Astrocyte (in vitro differentiated cells and primary cell): ENCODE data around the gene MMP8. TPM values are rescaled to one million over a fixed set of nuclear protein-coding genes. Genes with fewer than 3 reads are reported as not detected.

ENCODE experiments used
- DNase-seq: peaks from one replicate; pipeline ENCODE4 v3.0.0-alpha.2; 2010; ENCODE audit warnings: low read depth
- FAIRE-seq: peaks from 2 replicates; lab custom pipeline; 2011; peaks lifted over from hg19 to GRCh38; lab: Jason Lieb, UNC
- H2AFZ ChIP-seq: 2 replicates; pipeline ENCODE4 v1.6.0; 2012; ENCODE audit warnings: low read depth, low read length, inconsistent platforms
- H3K27ac ChIP-seq: 2 replicates; pipeline ENCODE4 v1.5.1; 2011; ENCODE audit warnings: low read depth, low read length, inconsistent platforms
- H3K27me3 ChIP-seq: 2 replicates; pipeline ENCODE4 v1.6.0; 2011; ENCODE audit warnings: low read length, inconsistent platforms; ENCODE audit not compliant: insufficient read depth
- H3K36me3 ChIP-seq: 2 replicates; pipeline ENCODE4 v1.5.1; 2011; ENCODE audit warnings: low read length, inconsistent platforms; ENCODE audit not compliant: insufficient read depth
- H3K4me1 ChIP-seq: 2 replicates; pipeline ENCODE4 v1.5.1; 2011; ENCODE audit warnings: low read length, inconsistent platforms; ENCODE audit not compliant: insufficient read depth
- H3K4me2 ChIP-seq: 2 replicates; pipeline ENCODE4 v1.6.0; 2012; ENCODE audit warnings: low read length, inconsistent platforms
- H3K4me3 ChIP-seq: 2 replicates; pipeline ENCODE4 v1.5.1; 2011; ENCODE audit warnings: low read depth, mild to moderate bottlenecking, low read length, inconsistent platforms; ENCODE audit not compliant: insufficient read depth
- H3K79me2 ChIP-seq: 2 replicates; pipeline ENCODE4 v1.6.0; 2012; ENCODE audit warnings: mild to moderate bottlenecking, low read length, inconsistent platforms; ENCODE audit not compliant: insufficient read depth
- H3K9ac ChIP-seq: 2 replicates; pipeline ENCODE4 v1.6.0; 2012; ENCODE audit warnings: mild to moderate bottlenecking, low read length, inconsistent platforms
- H3K9me3 ChIP-seq: 2 replicates; pipeline ENCODE4 v1.5.1; 2012; ENCODE audit warnings: low read depth, mild to moderate bottlenecking, low read length, inconsistent platforms; ENCODE audit not compliant: insufficient read depth
- H4K20me1 ChIP-seq: 2 replicates; pipeline ENCODE4 v1.6.0; 2012; ENCODE audit warnings: low read length, inconsistent platforms; ENCODE audit not compliant: insufficient read depth
- H3K27ac Mint-ChIP-seq: one replicate; pipeline ENCODE4 v1.8.0; 2021; ENCODE audit warnings: mild to moderate bottlenecking, mixed read lengths; ENCODE audit not compliant: unreplicated experiment
- H3K27me3 Mint-ChIP-seq: one replicate; pipeline ENCODE4 v1.8.0; 2021; ENCODE audit warnings: low read depth, mixed read lengths; ENCODE audit not compliant: unreplicated experiment
- H3K36me3 Mint-ChIP-seq: one replicate; pipeline ENCODE4 v1.8.0; 2021; ENCODE audit warnings: low read depth, mixed read lengths; ENCODE audit not compliant: unreplicated experiment
- H3K4me1 Mint-ChIP-seq: one replicate; pipeline ENCODE4 v1.8.0; 2021; ENCODE audit warnings: low read depth, mixed read lengths; ENCODE audit not compliant: unreplicated experiment
- H3K4me3 Mint-ChIP-seq: one replicate; pipeline ENCODE4 v1.8.0; 2021; ENCODE audit warnings: mild to moderate bottlenecking, moderate library complexity, mixed read lengths; ENCODE audit not compliant: unreplicated experiment
- H3K9me3 Mint-ChIP-seq: one replicate; pipeline ENCODE4 v1.8.0; 2021; ENCODE audit warnings: mild to moderate bottlenecking, mixed read lengths; ENCODE audit not compliant: unreplicated experiment
- EZH2 ChIP-seq: IDR thresholded peaks from 2 replicates; pipeline ENCODE4 v1.6.1; 2012; ENCODE audit warnings: mild to moderate bottlenecking, low read length, inconsistent platforms; ENCODE audit not compliant: insufficient read depth
- total RNA-seq: library from RNA; stranded (reverse); gene quantifications from 2 replicates; pipeline ENCODE4 v1.2.1, GENCODE V29; 2021
- TF ChIP-seq, protein P1 (sequence below): IDR thresholded peaks from 2 replicates; pipeline ENCODE4 v1.5.1; 2011; ENCODE audit warnings: low read depth, mild to moderate bottlenecking, inconsistent platforms, low read length, moderate library complexity; ENCODE audit not compliant: insufficient read depth

MMP8 gene
- total RNA-seq, 1 donor from 2014 or later = not detected

DNA sequence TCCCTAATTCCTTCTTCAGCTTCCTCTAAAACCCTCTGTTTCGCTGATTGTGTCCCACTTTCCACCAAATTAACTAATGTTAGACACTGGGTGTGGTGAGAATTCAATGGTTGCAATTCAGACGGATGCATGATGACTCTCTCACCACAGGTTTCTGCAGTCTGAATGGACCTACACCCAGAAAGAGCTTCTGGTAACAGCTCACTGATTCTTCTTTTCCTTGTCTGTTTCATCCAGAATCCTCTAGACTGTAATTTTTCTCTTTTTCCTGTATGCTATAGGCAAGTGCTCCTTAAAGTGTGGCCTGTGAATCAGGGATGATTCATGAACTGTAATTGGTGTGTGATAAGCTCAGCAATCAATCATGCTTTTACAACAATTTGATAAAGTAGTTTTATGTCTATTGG is 37.6 kb upstream of the MMP8 start:
- Histone ChIP-seq H3K4me3 (no peak overlapping the region), H3K27ac (peak overlapping the region; percentile 55), H3K27me3 (no peaks in the 10 kb centered on the region), H3K9ac (peak overlapping the region; percentile 46), H3K36me3 (no peaks in the 10 kb centered on the region), H4K20me1 (no peaks in the 10 kb centered on the region), H3K9me3 (no peaks in the 10 kb centered on the region), H3K4me1 (peaks cover 31% of the 10 kb centered on the region), H3K4me2 (peak overlapping the region; percentile 63), H3K79me2 (no peaks in the 10 kb centered on the region), H2AFZ (peak overlapping the region; percentile 21)
- Mint-ChIP-seq H3K27me3 (no peaks in the 10 kb centered on the region), H3K4me3 (peak overlapping the region; percentile 61), H3K4me1 (peaks cover 47% of the 10 kb centered on the region), H3K27ac (peak overlapping the region; percentile 88), H3K36me3 (no peaks in the 10 kb centered on the region), H3K9me3 (no peaks in the 10 kb centered on the region)
- TF ChIP-seq, protein P1, sequence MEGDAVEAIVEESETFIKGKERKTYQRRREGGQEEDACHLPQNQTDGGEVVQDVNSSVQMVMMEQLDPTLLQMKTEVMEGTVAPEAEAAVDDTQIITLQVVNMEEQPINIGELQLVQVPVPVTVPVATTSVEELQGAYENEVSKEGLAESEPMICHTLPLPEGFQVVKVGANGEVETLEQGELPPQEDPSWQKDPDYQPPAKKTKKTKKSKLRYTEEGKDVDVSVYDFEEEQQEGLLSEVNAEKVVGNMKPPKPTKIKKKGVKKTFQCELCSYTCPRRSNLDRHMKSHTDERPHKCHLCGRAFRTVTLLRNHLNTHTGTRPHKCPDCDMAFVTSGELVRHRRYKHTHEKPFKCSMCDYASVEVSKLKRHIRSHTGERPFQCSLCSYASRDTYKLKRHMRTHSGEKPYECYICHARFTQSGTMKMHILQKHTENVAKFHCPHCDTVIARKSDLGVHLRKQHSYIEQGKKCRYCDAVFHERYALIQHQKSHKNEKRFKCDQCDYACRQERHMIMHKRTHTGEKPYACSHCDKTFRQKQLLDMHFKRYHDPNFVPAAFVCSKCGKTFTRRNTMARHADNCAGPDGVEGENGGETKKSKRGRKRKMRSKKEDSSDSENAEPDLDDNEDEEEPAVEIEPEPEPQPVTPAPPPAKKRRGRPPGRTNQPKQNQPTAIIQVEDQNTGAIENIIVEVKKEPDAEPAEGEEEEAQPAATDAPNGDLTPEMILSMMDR = no peak
- TF ChIP-seq EZH2 = no peak
- FAIRE-seq = peak; percentile 20
- peak; percentile 82 for DNase-seq

DNA sequence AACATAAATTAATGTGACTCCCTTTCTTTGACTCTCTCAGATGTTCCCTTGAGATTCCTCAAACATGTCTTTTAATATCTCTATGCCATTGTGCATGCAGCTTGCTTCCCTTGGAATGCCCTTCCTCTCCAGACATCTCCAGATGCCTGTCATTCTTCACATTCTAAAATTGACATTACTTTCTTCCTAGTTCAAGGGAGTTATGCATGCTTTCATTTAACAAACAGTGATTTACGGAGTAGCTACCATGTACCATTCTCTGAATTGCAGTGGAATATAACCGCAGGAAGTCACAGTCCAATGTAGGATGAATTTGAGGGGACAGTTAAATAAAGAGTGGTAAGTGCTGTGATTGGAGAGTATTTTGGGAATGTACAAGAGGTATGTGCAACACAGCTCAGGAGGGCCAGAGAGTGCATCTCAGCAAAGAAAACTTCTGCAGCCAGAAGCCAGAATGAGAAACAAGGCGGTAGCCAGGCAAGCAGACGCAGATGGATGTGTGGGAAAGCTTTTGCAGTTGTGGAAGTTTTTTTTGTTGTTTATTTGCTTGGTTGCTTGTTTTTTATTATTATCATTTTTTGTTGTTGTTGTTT is 37.0 kb upstream of the MMP8 start:
- peaks cover 31% of the 10 kb centered on the region for H3K4me1 ChIP-seq
- H3K36me3 ChIP-seq = no peaks in the 10 kb centered on the region
- no peaks in the 10 kb centered on the region for H3K9me3 ChIP-seq
- DNase-seq (peak; percentile 59), FAIRE-seq (peak; percentile 41)
- peak overlapping the region; percentile 55 for H3K27ac ChIP-seq
- H3K9ac ChIP-seq = peak overlapping the region; percentile 46
- H2AFZ ChIP-seq = no peak overlapping the region
- Mint-ChIP-seq H3K4me1 (peaks cover 47% of the 10 kb centered on the region), H3K36me3 (no peaks in the 10 kb centered on the region), H3K9me3 (no peaks in the 10 kb centered on the region), H3K4me3 (peak overlapping the region; percentile 58), H3K27ac (peak overlapping the region; percentile 88), H3K27me3 (no peaks in the 10 kb centered on the region)
- no peaks in the 10 kb centered on the region for H3K27me3 ChIP-seq
- H3K79me2 ChIP-seq = no peaks in the 10 kb centered on the region
- no peaks in the 10 kb centered on the region for H4K20me1 ChIP-seq
- no peak overlapping the region for H3K4me3 ChIP-seq
- no peak for TF ChIP-seq EZH2
- TF ChIP-seq, protein P1 = no peak
- peak overlapping the region; percentile 63 for H3K4me2 ChIP-seq

DNA sequence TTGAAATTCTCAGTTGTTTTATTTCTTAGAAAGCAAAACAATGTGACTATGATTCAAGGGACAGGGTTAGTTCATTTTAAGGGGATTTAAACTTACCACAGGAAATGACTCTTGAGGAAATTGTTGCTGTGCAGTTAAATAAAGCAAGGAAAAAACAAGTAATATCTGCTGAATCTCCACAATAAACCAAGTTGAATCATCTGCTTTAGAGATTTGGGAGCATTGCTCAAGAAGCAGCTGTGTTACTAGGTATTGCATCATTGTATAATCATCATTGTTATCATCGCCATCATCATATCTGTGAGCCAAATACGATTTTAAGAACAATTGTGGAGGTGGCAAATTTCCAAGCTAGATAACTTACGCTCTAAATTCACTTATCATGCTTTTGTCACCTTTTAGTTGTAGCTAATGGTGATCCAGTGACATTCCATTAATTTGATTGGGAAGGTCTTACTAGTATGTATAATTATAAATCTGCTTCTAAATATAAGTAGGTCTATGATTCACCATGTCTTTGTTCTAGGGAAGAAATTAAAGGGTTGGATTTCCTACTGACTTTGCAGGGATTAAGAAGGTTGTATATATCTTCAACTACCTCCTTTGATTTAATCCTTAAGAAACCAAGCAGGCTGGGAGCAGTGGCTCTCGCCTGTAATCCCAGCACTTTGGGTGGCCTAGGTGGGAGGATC is 35.7 kb upstream of the MMP8 start:
- Mint-ChIP-seq H3K36me3 (no peaks in the 10 kb centered on the region), H3K4me3 (no peak overlapping the region), H3K27ac (peak overlapping the region; percentile 88), H3K27me3 (no peaks in the 10 kb centered on the region), H3K9me3 (no peaks in the 10 kb centered on the region), H3K4me1 (peaks cover 47% of the 10 kb centered on the region)
- no peak overlapping the region for H2AFZ ChIP-seq
- H3K4me1 ChIP-seq = peaks cover 31% of the 10 kb centered on the region
- no peaks in the 10 kb centered on the region for H3K79me2 ChIP-seq
- TF ChIP-seq EZH2 = no peak
- TF ChIP-seq, protein P1 = no peak
- FAIRE-seq = peak; percentile 97
- H3K36me3 ChIP-seq = no peaks in the 10 kb centered on the region
- H3K4me3 ChIP-seq = no peak overlapping the region
- DNase-seq = peak; percentile 97
- no peaks in the 10 kb centered on the region for H3K9me3 ChIP-seq
- no peaks in the 10 kb centered on the region for H3K27me3 ChIP-seq
- H4K20me1 ChIP-seq = no peaks in the 10 kb centered on the region
- H3K27ac ChIP-seq = peak overlapping the region; percentile 72
- H3K4me2 ChIP-seq = peak overlapping the region; percentile 63
- peak overlapping the region; percentile 17 for H3K9ac ChIP-seq
